Measurements from ENCODE around the gene DERL3.

DERL3 gene

DNA sequence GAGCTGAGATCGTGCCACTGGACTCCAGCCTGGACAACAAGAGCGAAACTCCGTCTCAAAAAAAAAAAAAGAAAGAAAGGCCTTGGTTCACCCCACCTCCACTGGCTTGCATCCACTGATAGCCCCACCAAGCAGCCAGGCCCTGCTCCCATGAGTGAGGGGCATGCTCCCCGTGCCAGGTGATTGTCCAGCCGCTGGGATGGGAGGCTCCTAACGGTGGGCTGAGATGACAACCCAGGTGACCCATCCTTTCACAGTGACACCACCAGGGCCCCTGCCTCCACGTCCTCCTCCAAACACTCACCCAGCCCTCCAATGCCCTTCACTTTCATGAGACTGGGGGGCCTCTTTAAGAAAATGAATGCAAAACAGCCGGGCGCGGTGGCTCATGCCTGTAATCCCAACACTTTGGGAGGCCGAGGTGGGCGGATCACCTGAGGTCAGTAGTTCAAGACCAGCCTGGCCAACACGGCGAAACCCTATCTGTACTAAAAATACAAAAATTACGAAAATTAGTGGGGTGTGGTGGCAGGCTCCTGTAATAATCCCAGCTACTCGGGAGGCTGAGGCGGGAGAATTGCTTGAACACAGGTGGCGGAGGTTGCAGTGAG, 8.6 kb upstream of the DERL3 start:
- no peak for FAIRE-seq

DNA sequence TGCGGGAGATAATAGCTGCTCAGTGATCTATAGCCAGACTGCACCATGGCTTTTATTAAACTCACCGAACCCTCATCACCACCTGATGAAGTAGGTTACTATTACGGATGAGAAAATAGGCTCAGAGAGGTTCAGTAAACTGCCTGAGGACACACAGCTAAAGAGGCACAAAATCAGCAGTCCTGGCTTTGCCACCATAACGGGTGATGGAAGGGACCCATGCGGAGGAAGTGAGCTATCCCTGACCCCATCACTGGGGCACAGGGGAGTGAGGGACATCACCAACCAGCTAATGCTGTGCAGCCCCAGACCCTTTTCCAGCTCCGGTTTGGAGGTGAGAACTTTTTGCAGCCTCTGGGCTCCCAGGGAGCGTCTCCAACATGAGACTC, 7.3 kb upstream of the DERL3 start:
- no peak for FAIRE-seq

DNA sequence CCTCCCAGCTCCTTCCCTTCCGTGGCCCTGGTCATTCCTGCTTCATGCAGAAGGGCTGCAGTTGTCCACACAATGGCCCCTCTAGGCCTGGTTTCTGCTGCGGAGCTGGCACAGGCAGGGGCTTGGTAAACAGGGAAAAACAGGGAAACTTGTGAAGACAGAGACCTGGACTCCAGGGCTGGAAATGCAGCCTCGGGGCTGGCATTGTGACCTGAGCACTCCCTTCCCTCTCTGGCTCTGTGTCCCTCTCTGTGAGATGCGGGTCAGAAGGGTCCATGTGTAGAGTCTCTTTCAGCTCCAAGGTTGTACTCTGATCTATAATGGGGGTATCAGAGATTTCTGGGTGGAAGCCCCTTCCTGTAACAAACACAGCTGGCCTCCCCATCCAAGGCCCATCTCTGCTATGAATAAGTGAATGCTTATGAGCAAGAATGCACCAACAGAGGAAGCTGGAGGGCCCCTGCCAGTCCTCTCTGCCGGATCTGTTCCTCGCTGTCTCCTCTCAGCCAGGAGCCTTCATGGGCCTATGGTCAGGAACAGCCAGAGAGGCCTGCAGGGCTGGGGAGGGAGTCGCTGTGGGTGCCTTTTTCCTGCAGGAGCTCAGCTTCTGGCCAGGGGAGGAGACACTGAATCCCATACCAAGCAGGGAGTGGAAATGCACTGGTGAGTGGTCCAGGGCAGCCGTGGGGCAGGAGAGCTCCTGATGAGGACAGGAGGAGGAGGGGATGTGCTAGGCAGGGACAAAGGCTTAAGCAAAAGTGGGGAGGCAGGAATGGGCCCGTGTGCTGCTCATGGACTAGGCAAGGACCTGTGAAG, 6.7 kb upstream of the DERL3 start:
- no peak for FAIRE-seq

DNA sequence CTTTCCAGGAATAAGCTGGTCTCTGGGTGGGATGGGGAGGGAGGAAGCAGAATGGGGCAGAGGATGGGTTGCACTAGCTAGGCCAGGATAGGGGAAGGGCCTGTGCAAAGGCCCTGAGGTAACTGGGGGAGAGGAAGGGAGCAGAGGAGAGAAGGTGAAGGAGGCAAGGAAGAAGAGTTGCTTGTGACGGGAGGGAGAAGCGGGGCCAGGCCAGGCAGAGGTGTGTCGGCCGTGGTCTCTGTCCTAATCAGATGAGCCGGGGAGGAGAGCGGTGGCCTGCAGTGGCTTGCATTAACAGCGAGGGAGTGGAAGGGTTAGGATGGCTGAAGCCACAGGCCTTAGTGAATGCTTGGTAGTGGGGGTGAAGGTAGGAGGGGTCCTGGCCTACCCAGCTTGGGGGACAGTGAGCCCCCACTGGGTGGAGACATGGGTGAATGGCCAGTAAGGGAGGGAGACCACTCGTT, 6.0 kb upstream of the DERL3 start:
- FAIRE-seq, result no peak

DNA sequence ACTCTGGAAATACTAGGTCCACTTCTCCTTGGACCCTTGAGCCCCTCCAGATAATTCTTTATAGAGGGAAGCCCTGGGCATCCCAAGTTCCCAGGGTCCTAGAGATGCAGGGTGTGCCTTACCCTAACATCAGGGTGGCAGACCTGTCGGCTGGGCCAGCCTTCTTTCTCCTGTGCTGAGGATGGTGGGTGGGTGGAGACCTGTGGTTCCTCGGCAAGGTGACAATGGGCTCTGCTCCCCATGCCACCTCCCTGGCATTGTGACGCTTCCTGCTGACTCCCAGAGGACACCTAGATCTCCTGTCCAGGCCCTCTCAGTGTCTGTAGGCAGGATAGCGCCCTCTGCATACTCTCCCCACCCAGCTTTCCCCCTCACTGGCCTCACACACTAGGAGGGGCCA, 3.8 kb upstream of the DERL3 start:
- no peak for FAIRE-seq

DNA sequence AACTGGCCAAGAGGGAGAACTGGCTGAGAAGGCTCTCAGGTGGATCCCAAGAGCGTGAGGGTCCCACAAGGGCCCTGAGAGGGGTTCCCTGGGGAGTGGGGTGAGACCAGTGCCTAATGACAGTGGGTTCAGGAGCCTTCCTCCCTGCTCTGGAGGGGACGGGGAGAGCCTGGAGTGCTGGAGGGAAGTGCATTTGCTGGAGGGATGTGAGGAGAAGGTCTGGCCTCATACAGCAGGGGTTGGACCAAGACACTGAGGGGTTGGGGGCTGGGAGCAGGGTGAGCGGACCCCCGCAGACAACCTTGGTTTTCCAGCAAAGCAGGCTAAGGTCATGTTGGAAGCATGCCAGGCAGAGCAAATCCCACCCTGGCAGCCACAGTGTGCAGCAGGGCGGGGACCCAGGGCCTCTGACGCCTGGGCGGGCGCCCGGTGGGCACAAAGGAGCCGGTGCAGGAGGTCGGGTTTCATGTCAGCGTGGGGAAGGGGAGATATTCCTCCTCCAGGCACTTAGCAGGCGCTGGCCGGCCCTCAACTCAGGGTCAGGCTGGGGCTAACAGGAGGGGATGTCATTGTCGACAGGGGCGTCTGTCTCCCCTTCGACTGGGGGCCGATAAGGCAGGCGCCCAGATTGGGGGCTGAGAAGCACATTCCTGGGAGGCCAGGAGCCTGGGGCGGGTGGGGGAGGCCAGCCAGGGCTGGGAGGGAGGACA, 3.1 kb upstream of the DERL3 start:
- FAIRE-seq, result no peak

DNA sequence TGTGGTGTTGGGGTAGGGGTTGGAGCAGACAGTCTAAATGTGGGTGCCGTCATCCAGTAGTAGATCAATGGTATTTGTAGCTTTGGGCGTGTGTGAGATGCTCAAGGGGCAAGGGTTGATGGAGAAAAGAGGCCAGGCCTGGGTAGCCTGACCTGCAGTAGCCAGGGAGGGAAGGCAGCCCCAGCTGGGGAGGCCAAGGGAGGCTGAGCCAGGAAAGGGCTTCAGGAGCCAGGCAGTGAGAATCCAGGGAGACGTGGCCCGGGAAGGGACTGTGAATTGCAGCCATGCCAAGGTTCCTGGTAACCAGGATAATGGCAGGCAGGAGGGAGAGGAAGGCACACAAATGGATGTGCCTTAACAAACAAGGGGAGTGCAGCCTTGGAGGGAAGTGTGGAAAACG, 2.5 kb upstream of the DERL3 start:
- no peak for FAIRE-seq

DNA sequence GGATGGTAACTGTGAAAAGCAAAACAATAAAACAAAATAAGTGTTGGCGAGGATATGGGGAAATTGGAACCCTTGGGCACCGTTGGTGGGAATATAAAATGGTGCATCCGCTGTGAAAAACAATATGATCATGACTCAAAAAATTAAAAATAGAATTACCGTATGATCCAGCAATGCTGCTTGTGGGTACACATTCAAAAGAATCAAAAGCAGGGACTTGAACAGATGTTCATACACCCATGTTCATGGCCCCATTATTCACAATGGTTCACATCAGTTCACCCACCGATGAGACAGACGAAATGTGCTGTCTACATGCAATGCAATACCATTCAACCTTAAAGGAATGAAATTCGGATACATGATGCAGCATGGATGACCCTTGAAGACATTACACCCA, 1.2 kb upstream of the DERL3 start:
- no peak for FAIRE-seq

DNA sequence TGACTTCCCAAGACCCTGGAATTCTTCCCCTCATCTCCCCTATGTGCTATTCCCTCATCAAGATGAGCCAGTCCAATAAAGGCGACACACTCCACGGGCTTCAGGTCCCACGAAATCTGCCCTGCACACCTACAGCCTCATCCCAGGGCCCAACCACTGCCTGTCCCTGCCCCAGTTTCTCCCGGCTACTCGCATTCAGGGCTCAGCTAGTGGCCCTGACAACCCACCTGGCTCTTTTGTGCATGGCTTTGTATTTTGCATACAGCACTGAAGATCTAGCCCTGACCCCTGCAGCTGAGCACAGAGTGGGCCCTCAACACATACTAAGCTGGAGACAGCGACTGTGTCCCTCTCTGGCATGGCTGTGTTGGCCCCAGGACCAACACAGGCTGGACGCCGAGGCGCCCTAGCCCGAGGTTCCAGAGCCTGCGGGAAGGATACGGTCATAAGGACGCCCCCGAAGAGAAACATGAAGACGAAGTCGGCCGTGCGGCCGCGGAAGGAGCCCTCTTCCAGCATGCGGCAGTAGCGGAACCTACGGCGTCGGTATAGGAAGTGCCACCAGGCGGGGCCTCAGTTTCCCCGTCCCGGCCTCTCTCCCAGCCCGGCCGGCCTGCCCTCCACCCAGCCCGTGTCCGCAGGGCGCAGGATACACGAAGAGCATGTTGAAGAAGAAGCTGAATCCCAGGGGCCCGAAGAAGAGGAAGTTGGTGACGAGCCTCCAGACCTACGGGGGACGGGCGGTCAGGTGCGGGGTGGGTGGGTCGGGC, 710 bp downstream of the DERL3 start:
- no peak for FAIRE-seq

DNA sequence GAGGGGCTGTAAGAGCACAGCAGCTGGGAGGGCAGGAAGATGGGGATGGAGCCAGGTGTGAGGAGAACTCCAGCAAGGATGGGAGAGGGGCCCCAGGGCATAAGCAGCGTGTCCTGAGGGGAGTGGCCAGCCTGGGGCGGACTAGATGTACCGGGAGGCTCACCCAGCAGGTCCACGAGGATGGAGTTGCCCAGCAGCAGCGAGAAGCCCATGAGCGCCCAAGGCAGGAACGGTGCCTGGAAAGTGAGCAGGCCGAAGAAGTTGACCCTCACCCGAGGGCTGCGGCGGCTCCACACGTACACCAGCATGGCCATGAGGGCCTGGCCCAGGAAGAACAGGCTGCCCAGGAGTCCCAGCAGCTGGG, 1.3 kb downstream of the DERL3 start:
- FAIRE-seq, result no peak

DNA sequence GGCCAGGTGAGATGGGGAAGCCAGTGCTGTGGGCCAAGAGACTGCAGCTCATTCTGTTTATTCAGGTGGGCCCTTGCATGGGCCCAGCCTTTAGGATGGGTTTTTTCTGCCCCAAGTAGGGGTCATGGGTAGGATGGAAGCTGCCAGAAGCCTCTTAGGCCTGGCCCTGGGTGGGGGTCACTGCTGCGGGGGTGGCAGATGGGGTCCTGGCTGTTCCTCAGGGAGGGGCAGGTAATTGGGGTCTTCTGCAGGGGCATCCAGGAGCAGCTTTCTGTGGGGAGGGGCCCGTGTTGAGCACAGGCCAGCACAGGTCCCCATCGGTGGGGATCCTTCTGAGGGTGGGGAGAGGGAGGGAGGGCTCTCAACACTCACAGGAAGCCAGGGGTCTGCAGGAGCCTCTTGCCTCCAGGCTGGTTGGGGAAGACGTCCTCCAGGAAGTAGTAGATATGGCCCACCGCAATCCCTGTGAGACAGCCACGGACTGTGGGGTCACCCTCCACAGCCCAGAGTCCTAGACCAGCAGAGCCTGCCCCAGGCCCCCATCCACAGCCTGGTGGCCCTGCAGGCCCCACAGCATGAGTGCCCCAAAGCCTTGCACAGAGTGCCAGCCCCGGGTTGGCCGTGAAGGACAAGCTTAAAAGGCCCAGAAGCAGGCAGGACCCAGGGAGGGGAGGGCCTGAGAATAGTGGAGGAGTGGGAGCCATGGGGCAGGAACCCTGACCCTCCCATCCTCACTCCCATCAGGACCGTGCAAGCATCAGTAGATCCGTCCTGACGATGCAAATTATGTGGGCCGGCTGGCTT, 1.9 kb downstream of the DERL3 start:
- FAIRE-seq, result no peak

DNA sequence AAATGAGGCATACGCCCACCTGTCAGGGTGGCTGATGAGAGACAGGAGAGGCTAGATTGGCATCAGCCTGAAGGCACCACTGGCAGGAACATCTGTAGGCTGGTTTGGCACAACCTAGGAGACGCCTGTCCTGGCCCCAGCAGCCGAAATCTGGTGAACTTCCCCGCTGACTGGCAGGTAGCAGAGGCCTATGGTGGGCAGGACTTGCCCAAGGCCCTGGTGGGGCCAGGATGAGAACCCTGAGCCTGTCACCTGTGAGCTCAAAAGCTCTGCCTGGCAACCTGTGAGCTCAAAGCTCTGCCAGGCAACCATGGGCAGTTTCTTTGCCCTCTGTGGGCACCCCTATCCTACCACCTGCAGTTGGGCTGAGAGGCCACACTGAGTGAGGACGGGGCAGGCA, 2.5 kb downstream of the DERL3 start:
- no peak for FAIRE-seq

DNA sequence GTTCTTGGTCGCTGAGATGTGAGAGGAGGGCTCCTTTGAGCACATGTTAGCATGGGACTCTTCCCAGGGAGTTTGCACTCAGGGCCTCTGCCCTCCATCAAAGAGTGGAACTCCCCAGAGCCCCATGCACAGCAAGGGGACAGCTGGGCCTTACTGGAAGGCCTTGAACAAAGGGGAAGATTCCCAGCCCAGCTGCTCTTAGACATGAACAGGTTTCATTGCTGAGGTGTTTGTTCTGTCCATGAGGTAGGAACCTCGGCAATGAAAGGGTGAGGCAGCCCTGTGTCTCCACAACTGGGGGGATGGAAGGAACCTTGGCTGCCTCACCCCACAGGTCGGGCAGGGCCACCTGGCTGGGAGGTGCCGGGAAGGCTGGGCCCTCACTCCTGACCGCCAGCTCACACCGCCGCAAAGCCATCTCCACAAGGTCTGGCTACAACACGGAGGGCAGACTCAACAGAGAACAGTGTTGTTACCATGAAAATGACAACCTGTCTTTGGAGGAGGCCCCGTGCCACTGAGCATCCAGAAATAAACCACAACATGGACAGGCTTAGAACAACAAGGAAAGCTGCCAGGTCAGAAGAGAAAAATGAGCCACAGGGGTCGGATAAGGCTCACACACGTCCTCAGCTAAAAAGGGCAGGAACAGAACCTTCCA, 3.2 kb downstream of the DERL3 start:
- FAIRE-seq, result no peak

DNA sequence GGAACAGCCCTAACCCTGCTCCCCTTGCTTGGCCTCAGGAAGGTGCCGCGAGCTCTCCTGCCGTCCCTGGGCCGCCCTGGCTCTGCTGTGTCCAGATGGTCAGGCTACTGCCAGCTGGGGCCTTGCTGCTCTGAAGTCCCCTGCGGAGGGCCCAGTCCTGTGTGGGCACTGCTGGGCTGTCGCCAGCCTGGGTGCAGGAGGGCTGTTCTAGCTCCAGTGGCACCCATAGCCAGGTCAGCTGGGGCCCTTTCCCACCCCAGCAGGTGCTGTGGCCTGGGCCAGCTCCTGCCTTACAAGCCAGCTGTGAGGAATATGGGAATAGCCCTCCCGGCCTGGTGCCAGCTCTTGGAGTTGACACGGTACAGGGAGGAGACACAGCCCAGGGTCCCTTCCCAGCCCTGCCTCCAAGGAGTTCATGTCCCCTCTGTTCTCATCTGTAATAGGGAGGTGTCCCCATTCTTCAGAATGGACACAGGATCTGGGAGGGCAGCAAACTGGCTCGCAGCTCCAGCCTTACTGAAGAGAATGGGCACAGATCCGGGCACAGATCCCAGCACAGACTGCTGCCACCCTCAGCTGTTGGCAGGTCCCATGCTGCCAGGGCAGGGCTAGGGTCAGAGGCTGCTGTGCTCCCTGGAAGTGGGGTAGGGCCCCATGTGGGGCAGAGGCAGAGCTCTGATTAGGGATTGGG, 3.9 kb downstream of the DERL3 start:
- no peak for FAIRE-seq

DNA sequence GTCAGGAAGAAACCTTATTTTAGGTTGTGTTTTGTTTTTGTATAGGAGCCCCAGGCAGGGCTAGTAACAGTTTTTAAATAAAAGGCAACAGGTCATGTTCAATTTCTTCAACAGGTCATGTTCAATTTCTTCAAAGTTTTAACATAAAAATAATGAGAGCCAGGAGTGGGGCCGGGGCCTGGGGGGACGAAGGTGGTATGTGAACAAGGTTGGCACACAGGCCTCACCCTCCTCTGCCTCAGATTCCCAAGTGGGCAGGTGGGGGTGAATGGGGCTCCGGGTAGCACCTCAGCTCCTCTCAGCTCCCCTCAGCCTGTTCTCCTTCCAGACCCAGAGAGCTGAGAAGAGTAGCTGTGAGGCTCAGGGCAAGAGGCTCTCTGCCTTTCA, 4.4 kb downstream of the DERL3 start:
- FAIRE-seq, result no peak

DNA sequence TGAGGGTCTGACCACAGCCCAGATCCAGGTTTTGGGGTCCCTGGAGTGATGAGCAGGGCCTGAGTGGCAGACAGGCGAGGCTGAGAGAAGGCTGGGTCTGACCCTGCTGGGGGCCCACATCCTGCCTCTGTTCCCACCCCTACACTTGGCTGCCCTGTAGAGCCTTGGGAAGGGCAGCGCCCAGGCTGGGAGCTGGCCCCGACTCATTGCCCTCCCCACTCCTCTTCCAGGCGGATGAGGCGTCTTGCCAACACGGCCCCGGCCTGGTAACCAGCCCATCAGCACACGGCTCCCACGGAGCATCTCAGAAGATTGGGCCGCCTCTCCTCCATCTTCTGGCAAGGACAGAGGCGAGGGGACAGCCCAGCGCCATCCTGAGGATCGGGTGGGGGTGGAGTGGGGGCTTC, 4.9 kb downstream of the DERL3 start:
- no peak for FAIRE-seq

DNA sequence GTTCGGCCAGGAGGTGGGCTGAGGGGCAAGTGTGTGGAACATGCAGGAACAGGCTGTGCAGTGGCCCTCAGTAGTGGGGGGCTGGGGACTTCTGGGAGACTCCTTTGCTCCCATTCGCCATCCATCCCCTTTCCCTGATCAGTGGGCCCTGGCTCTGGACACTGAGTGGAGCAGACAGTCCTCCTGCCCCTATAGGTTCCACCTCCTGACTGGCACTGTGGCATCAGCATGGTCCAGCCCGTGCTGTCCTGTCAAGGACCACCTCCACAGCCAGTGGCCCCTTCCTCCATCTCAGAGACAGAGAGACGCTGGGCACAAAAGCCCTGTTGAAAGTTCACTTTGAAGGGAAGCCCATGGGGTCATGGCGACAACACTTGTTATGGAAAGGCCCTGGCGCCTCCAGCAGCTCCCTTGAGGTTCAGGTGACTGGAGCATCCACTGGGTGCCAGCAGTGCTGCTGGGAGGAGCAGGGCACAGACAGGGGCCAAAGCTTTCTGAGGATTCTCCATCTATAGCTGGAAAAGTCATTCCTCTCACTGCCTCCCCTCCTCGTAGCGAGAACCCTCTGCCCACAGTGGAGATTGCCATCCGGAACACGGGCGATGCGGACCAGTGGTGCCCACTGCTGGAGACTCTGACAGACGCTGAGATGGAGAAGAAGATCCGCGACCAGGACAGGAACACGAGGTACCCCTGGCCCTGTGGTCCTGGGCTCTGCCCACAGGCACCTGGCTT, 5.6 kb downstream of the DERL3 start:
- FAIRE-seq, result no peak

DNA sequence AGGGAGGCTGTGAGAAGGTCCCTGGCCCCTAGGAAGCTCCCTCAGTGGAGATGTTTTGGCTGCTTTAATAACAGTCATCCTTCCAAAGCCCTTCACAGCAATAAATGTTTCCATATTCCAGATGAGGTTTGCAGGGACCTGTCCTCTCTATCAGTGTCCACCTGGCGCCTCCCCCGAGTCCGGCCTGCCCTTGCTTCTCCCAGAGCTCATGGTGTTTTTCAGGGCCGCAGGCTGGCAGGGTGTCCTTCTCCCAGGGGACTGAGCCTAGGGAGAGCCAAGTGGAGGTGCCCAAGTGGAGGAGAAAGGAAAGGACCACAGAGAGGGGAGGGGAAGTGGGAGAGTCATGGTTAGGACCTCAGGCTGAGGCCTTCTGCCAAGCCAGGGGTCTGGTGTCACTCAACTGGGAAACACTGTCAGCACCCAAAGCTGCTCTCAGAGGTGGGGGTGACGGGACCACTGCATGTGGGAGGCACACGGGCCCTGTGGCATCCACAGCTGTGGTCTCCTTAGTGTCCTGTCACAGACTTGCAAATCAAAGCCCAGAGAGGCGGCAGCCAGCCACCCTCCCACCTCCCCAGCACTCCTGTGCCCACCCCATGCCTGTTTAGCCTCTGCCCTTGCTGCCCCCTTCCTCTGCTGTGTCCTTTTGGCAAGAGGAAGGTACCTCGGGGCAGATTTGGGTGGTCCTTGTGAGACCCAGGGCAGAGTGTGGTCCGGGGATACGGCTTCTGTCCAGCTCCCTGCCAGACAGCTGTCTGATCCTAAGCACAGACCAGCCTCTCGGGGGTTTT, 6.4 kb downstream of the DERL3 start:
- no peak for FAIRE-seq

DNA sequence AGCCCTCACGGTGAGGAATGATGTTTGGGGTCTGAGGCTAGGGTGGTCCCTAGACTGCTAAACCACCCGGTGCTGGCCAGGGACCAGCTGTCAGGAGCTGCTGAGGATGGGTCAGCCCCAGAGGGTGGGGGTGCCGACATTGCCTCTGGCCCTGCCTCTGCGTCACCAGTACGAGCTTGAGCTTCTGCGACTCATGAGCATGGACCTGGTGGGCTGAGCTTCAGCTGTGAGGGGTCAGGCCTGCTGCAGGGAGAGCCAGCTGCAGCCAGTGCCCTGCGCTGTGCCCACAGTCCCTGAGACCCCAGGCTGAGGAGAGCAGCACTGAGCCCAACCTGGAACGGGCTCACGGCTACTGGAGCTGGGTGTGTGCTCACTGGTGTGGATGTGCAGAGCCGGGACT, 7.0 kb downstream of the DERL3 start:
- no peak for FAIRE-seq

DNA sequence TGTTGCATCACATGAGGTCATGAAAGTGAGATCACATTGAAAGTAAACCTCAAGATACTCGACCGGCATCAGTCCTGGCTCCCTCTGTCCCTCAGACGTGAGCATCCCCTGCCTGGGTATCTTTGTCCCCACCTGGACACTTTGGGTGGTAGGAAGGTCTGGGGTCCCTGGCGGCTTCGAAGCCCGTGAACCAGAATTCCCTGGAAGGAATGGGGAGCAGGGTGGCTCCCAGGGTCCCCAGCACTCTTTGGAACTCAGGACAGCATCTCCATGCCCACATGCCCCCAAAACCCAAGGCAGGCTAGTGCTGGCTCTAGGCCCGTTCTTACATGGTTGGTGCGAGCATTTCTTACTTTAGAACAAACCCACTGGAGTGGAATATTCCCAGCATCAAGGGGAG, 7.5 kb downstream of the DERL3 start:
- FAIRE-seq, result no peak
